ENCODE results near the gene CCDC178. TPM values are rescaled to one million over a fixed set of nuclear protein-coding genes. Genes with fewer than 3 reads are reported as not detected.
"Not testable (repeated sequence)": the region's sequence is repeated elsewhere in the genome, so short reads cannot be mapped to it uniquely, and the experiment has no call there.

CCDC178 gene
- total RNA-seq, 1 donor from 2014 or later = not detected

- H3K9ac ChIP-seq (ENCODE audit: low read depth in 1 of 3, low read length in 3 of 3); H3K27me3 ChIP-seq (ENCODE audit: control insufficient read depth in 3 of 3, insufficient read depth in 3 of 3, low read length in 3 of 3); H3K36me3 ChIP-seq (ENCODE audit: control insufficient read depth in 3 of 3, insufficient read depth in 3 of 3, low read length in 3 of 3); H3K4me3 ChIP-seq (ENCODE audit: low read length in 3 of 3); H3K27ac ChIP-seq (ENCODE audit: low read depth, low read length); H3K4me1 ChIP-seq (ENCODE audit: control insufficient read depth in 3 of 3, insufficient read depth in 3 of 3, low read length in 3 of 3); H3K9me3 ChIP-seq (ENCODE audit: control insufficient read depth in 3 of 3, low read length in 3 of 3): not testable (repeated sequence)
These were observed 292.7 kb downstream of the CCDC178 start for GRCh38 chr18:33147811-33148210.

GRCh38 chr18:33146014-33146413 lies 294.5 kb downstream of the CCDC178 start:
- H3K4me1 ChIP-seq (ENCODE audit: control insufficient read depth in 3 of 3, insufficient read depth in 3 of 3, low read length in 3 of 3) = no peaks in the 10 kb centered on the region
- no peak overlapping the region for H3K27ac ChIP-seq (ENCODE audit: low read depth, low read length)
- H3K9ac ChIP-seq (ENCODE audit: low read depth in 1 of 3, low read length in 3 of 3) = no peak overlapping the region
- H3K27me3 ChIP-seq (ENCODE audit: control insufficient read depth in 3 of 3, insufficient read depth in 3 of 3, low read length in 3 of 3) = peaks cover 0 to 2% (median 0%) of the 10 kb centered on the region in 3 donors
- no peaks in the 10 kb centered on the region for H3K9me3 ChIP-seq (ENCODE audit: control insufficient read depth in 3 of 3, low read length in 3 of 3)
- no peak overlapping the region for H3K4me3 ChIP-seq (ENCODE audit: low read length in 3 of 3)
- H3K36me3 ChIP-seq (ENCODE audit: control insufficient read depth in 3 of 3, insufficient read depth in 3 of 3, low read length in 3 of 3) = no peaks in the 10 kb centered on the region

GRCh38 chr18:33135951-33136660 lies 304.4 kb downstream of the CCDC178 start:
- Histone ChIP-seq H3K27ac (ENCODE audit: low read depth, low read length) (no peak overlapping the region), H3K4me1 (ENCODE audit: control insufficient read depth in 3 of 3, insufficient read depth in 3 of 3, low read length in 3 of 3) (no peaks in the 10 kb centered on the region), H3K9ac (ENCODE audit: low read depth in 1 of 3, low read length in 3 of 3) (no peak overlapping the region), H3K9me3 (ENCODE audit: control insufficient read depth in 3 of 3, low read length in 3 of 3) (peaks cover 0 to 2% (median 0%) of the 10 kb centered on the region in 3 donors), H3K27me3 (ENCODE audit: control insufficient read depth in 3 of 3, insufficient read depth in 3 of 3, low read length in 3 of 3) (peaks cover 0 to under 1% (median 0%) of the 10 kb centered on the region in 3 donors), H3K4me3 (ENCODE audit: low read length in 3 of 3) (no peak overlapping the region), H3K36me3 (ENCODE audit: control insufficient read depth in 3 of 3, insufficient read depth in 3 of 3, low read length in 3 of 3) (no peaks in the 10 kb centered on the region)

GRCh38 chr18:33132657-33133056 lies 307.9 kb downstream of the CCDC178 start:
- H3K36me3 ChIP-seq (ENCODE audit: control insufficient read depth in 3 of 3, insufficient read depth in 3 of 3, low read length in 3 of 3) = no peaks in the 10 kb centered on the region
- H3K4me1 ChIP-seq (ENCODE audit: control insufficient read depth in 3 of 3, insufficient read depth in 3 of 3, low read length in 3 of 3) = no peaks in the 10 kb centered on the region
- H3K9ac ChIP-seq (ENCODE audit: low read depth in 1 of 3, low read length in 3 of 3) = no peak overlapping the region
- H3K27ac ChIP-seq (ENCODE audit: low read depth, low read length) = no peak overlapping the region
- H3K27me3 ChIP-seq (ENCODE audit: control insufficient read depth in 3 of 3, insufficient read depth in 3 of 3, low read length in 3 of 3) = no peaks in the 10 kb centered on the region
- no peak overlapping the region for H3K4me3 ChIP-seq (ENCODE audit: low read length in 3 of 3)
- no peaks in the 10 kb centered on the region for H3K9me3 ChIP-seq (ENCODE audit: control insufficient read depth in 3 of 3, low read length in 3 of 3)

GRCh38 chr18:33128581-33128980 lies 311.9 kb downstream of the CCDC178 start:
- no peaks in the 10 kb centered on the region for H3K9me3 ChIP-seq (ENCODE audit: control insufficient read depth in 3 of 3, low read length in 3 of 3)
- H3K4me3 ChIP-seq (ENCODE audit: low read length in 3 of 3) = no peak overlapping the region
- no peaks in the 10 kb centered on the region for H3K27me3 ChIP-seq (ENCODE audit: control insufficient read depth in 3 of 3, insufficient read depth in 3 of 3, low read length in 3 of 3)
- no peaks in the 10 kb centered on the region for H3K4me1 ChIP-seq (ENCODE audit: control insufficient read depth in 3 of 3, insufficient read depth in 3 of 3, low read length in 3 of 3)
- H3K27ac ChIP-seq (ENCODE audit: low read depth, low read length) = no peak overlapping the region
- H3K36me3 ChIP-seq (ENCODE audit: control insufficient read depth in 3 of 3, insufficient read depth in 3 of 3, low read length in 3 of 3) = no peaks in the 10 kb centered on the region
- no peak overlapping the region for H3K9ac ChIP-seq (ENCODE audit: low read depth in 1 of 3, low read length in 3 of 3)

- Histone ChIP-seq H3K36me3 (ENCODE audit: control insufficient read depth in 3 of 3, insufficient read depth in 3 of 3, low read length in 3 of 3) (no peaks in the 10 kb centered on the region), H3K9ac (ENCODE audit: low read depth in 1 of 3, low read length in 3 of 3) (no peak overlapping the region), H3K4me3 (ENCODE audit: low read length in 3 of 3) (no peak overlapping the region), H3K27me3 (ENCODE audit: control insufficient read depth in 3 of 3, insufficient read depth in 3 of 3, low read length in 3 of 3) (no peaks in the 10 kb centered on the region), H3K9me3 (ENCODE audit: control insufficient read depth in 3 of 3, low read length in 3 of 3) (no peaks in the 10 kb centered on the region), H3K27ac (ENCODE audit: low read depth, low read length) (no peak overlapping the region), H3K4me1 (ENCODE audit: control insufficient read depth in 3 of 3, insufficient read depth in 3 of 3, low read length in 3 of 3) (no peaks in the 10 kb centered on the region)
These were observed 316.5 kb downstream of the CCDC178 start for GRCh38 chr18:33123862-33124518.

- no peak overlapping the region for H3K27ac ChIP-seq (ENCODE audit: low read depth, low read length)
- no peaks in the 10 kb centered on the region for H3K4me1 ChIP-seq (ENCODE audit: control insufficient read depth in 3 of 3, insufficient read depth in 3 of 3, low read length in 3 of 3)
- H3K9me3 ChIP-seq (ENCODE audit: control insufficient read depth in 3 of 3, low read length in 3 of 3) = no peaks in the 10 kb centered on the region
- H3K4me3 ChIP-seq (ENCODE audit: low read length in 3 of 3) = no peak overlapping the region
- no peaks in the 10 kb centered on the region for H3K27me3 ChIP-seq (ENCODE audit: control insufficient read depth in 3 of 3, insufficient read depth in 3 of 3, low read length in 3 of 3)
- H3K36me3 ChIP-seq (ENCODE audit: control insufficient read depth in 3 of 3, insufficient read depth in 3 of 3, low read length in 3 of 3) = no peaks in the 10 kb centered on the region
- H3K9ac ChIP-seq (ENCODE audit: low read depth in 1 of 3, low read length in 3 of 3) = no peak overlapping the region
These were observed 324.1 kb downstream of the CCDC178 start for GRCh38 chr18:33116376-33116775.

- Histone ChIP-seq H3K27me3 (ENCODE audit: control insufficient read depth in 3 of 3, insufficient read depth in 3 of 3, low read length in 3 of 3) (no peaks in the 10 kb centered on the region), H3K4me1 (ENCODE audit: control insufficient read depth in 3 of 3, insufficient read depth in 3 of 3, low read length in 3 of 3) (no peaks in the 10 kb centered on the region), H3K9me3 (ENCODE audit: control insufficient read depth in 3 of 3, low read length in 3 of 3) (no peaks in the 10 kb centered on the region), H3K36me3 (ENCODE audit: control insufficient read depth in 3 of 3, insufficient read depth in 3 of 3, low read length in 3 of 3) (no peaks in the 10 kb centered on the region), H3K9ac (ENCODE audit: low read depth in 1 of 3, low read length in 3 of 3) (no peak overlapping the region), H3K27ac (ENCODE audit: low read depth, low read length) (no peak overlapping the region), H3K4me3 (ENCODE audit: low read length in 3 of 3) (no peak overlapping the region)
These were observed 324.6 kb downstream of the CCDC178 start for GRCh38 chr18:33115917-33116316.

GRCh38 chr18:33115476-33115875 lies 325.0 kb downstream of the CCDC178 start:
- Histone ChIP-seq H3K4me1 (ENCODE audit: control insufficient read depth in 3 of 3, insufficient read depth in 3 of 3, low read length in 3 of 3) (no peaks in the 10 kb centered on the region), H3K27me3 (ENCODE audit: control insufficient read depth in 3 of 3, insufficient read depth in 3 of 3, low read length in 3 of 3) (no peaks in the 10 kb centered on the region), H3K9ac (ENCODE audit: low read depth in 1 of 3, low read length in 3 of 3) (no peak overlapping the region), H3K27ac (ENCODE audit: low read depth, low read length) (no peak overlapping the region), H3K36me3 (ENCODE audit: control insufficient read depth in 3 of 3, insufficient read depth in 3 of 3, low read length in 3 of 3) (no peaks in the 10 kb centered on the region), H3K9me3 (ENCODE audit: control insufficient read depth in 3 of 3, low read length in 3 of 3) (no peaks in the 10 kb centered on the region), H3K4me3 (ENCODE audit: low read length in 3 of 3) (no peak overlapping the region)

GRCh38 chr18:33114749-33115148 lies 325.8 kb downstream of the CCDC178 start:
- no peak overlapping the region for H3K4me3 ChIP-seq (ENCODE audit: low read length in 3 of 3)
- H3K27me3 ChIP-seq (ENCODE audit: control insufficient read depth in 3 of 3, insufficient read depth in 3 of 3, low read length in 3 of 3) = no peaks in the 10 kb centered on the region
- no peaks in the 10 kb centered on the region for H3K36me3 ChIP-seq (ENCODE audit: control insufficient read depth in 3 of 3, insufficient read depth in 3 of 3, low read length in 3 of 3)
- H3K27ac ChIP-seq (ENCODE audit: low read depth, low read length) = no peak overlapping the region
- H3K9ac ChIP-seq (ENCODE audit: low read depth in 1 of 3, low read length in 3 of 3) = no peak overlapping the region
- no peaks in the 10 kb centered on the region for H3K4me1 ChIP-seq (ENCODE audit: control insufficient read depth in 3 of 3, insufficient read depth in 3 of 3, low read length in 3 of 3)
- H3K9me3 ChIP-seq (ENCODE audit: control insufficient read depth in 3 of 3, low read length in 3 of 3) = no peaks in the 10 kb centered on the region
